GM04503 (cell line): ENCODE results near the gene CHL1.

Experiments used
- DNase-seq: peaks from one replicate; pipeline ENCODE4 v3.0.0-alpha.2; 2012; ENCODE audit warnings: low read depth

Gene CHL1

GRCh38 chr3:284322-284721 is 87.8 kb downstream of the CHL1 start:
- no peak for DNase-seq

GRCh38 chr3:288417-288816 is 91.9 kb downstream of the CHL1 start:
- DNase-seq: no peak

- no peak for DNase-seq
These were observed 94.5 kb downstream of the CHL1 start for GRCh38 chr3:291028-291427.

GRCh38 chr3:291646-292436 is 95.3 kb downstream of the CHL1 start:
- DNase-seq: no peak

- no peak for DNase-seq
These were observed 97.5 kb downstream of the CHL1 start for GRCh38 chr3:294096-294495.

GRCh38 chr3:294581-294980 is 98.0 kb downstream of the CHL1 start:
- DNase-seq: no peak

GRCh38 chr3:295166-295565 is 98.6 kb downstream of the CHL1 start:
- DNase-seq: no peak

- no peak for DNase-seq
These were observed 101.0 kb downstream of the CHL1 start for GRCh38 chr3:297585-297984.

GRCh38 chr3:299590-300301 is 103.2 kb downstream of the CHL1 start:
- no peak for DNase-seq

GRCh38 chr3:307182-307581 is 110.6 kb downstream of the CHL1 start:
- DNase-seq: no peak

GRCh38 chr3:308597-309321 is 112.2 kb downstream of the CHL1 start:
- DNase-seq: no peak

GRCh38 chr3:312160-312733 is 115.7 kb downstream of the CHL1 start:
- no peak for DNase-seq

- DNase-seq: no peak
These were observed 116.3 kb downstream of the CHL1 start for GRCh38 chr3:312911-313310.

GRCh38 chr3:317012-317411 is 120.4 kb downstream of the CHL1 start:
- DNase-seq: no peak

- no peak for DNase-seq
These were observed 122.3 kb downstream of the CHL1 start for GRCh38 chr3:318903-319302.

GRCh38 chr3:324423-324822 is 127.9 kb downstream of the CHL1 start:
- no peak for DNase-seq

GRCh38 chr3:325495-325894 is 128.9 kb downstream of the CHL1 start:
- DNase-seq: no peak

- no peak for DNase-seq
These were observed 134.0 kb downstream of the CHL1 start for GRCh38 chr3:330494-331115.

GRCh38 chr3:331881-332280 is 135.3 kb downstream of the CHL1 start:
- no peak for DNase-seq

- DNase-seq: no peak
These were observed 136.1 kb downstream of the CHL1 start for GRCh38 chr3:332701-333100.

GRCh38 chr3:335240-335639 is 138.7 kb downstream of the CHL1 start:
- no peak for DNase-seq

GRCh38 chr3:339351-339750 is 142.8 kb downstream of the CHL1 start:
- DNase-seq: no peak
